ENCODE results near the gene ADCY9.

DNA sequence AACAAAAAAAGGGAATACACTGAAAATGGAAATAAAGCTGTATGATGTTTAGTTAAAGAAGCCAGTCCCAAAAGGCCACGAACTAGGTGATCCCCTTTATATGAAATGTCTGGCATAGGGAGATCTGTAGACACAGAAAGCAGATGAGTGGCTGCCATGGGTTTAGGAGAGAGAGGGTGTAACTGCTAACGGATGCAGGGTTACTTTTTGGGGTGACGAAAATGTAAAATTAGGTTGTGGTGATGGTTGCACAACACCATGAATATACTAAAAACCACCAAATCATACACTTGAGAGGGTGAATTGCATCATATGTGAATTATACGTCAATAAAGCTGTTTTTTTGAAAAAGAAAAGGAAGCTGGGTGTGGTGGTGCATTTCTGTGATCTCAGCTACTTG lies 99.6 kb downstream of the ADCY9 start:
- no peak for TF ChIP-seq EZH2phosphoT487 (IDR thresholded peaks at IDR 0.05; ENCODE audit: insufficient read depth, low read depth)
- no peak for TF ChIP-seq EZH2 (IDR thresholded peaks at IDR 0.05; ENCODE audit: insufficient read depth, poor library complexity, severe bottlenecking)
